Stimulated activated CD4-positive, alpha-beta T cell treated with anti-CD3 and anti-CD28 coated beads, Interleukin-12 subunit alpha, Interleukin-12 subunit beta, amount 100 ng/mL, for 48 hours (primary cell): Measurements from ENCODE around the gene SPTBN1.
"Not testable (repeated sequence)": the region's sequence is repeated elsewhere in the genome, so short reads cannot be mapped to it uniquely, and the experiment has no call there.

Source experiments
- DNase-seq, 3 donors: peaks; one replicate each; pipeline ENCODE4 v3.0.0-alpha.2; 2020; ENCODE audit warnings: low read depth in 2 of 3, low spot score in 1 of 3

The SPTBN1 gene

DNA sequence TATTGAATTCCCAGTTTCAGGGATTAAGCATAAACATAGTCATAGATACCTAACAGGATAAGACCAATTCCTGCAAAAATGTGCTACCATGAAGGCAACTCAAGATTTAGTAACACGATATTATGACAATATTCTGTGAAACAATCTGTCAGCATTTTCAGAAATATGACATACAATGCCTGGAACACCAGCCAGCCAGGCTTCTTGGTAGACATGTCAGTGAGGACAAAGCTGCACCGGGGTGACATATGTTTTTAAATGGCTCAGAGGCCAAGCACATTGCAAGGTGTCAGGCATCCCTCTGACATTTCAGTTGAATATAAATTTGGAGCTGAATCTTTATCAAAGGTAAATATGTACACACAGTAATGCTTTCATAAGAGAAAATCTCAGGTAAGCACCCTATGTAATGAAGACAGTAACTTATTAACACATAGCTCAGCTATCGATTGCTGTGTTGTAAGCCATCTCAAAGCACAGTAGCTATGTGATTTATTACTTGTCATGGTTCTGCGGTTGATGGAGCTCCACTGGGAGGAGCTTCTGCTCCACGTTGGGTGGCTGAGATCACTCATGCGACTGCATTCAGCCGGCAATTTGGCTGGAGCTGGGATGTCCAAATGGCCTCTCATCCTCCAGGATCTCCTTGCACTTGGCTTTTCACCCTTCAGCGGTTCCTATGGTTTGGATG lies 235.5 kb downstream of the SPTBN1 start:
- no peak for DNase-seq

GRCh38 chr2:54692556-54692955 lies 236.4 kb downstream of the SPTBN1 start:
- no peak for DNase-seq

- DNase-seq: no peak
Measured at GRCh38 chr2:54695378-54695777, 239.3 kb downstream of the SPTBN1 start.

GRCh38 chr2:54697934-54698333 lies 241.8 kb downstream of the SPTBN1 start:
- DNase-seq: no peak

- not testable (repeated sequence) for DNase-seq
Measured at GRCh38 chr2:54698926-54699325, 242.8 kb downstream of the SPTBN1 start.

DNA sequence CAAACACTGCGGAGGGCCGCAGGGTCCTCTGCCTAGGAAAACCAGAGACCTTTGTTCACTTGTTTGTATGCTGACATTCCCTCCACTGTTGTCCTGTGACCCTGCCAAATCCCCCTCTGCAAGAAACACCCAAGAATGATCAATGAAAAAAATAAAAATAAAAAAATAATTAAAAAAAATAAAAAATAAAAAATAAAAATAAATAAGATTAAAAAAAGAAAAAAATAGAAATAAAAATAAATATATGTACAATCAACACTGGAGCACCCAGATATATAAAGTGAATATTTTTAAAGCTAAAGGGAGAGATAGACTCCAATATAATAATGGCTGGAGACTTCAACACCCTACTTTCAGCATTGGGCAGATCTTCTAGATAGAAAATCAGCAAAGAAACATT lies 243.5 kb downstream of the SPTBN1 start:
- DNase-seq: no peak

- no peak for DNase-seq
Measured at GRCh38 chr2:54701029-54701428, 244.9 kb downstream of the SPTBN1 start.

DNA sequence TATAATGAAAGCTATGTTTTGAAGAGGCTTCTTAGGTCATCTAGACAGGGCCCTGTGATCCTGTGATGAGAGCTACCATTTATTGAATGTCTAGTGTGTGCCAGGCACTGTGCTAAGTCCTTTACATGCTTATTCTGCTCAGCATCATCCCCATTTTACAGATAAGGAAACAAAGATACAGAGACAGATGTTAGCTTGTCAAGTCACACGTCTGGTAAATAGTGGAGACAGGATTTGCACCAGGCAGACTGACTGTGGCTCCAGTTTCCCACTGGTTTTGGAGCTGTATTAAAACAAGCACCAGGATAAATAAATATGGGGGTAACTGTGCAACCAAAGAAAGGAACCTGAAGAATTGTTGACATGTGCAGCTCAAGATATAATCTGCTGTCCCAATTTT lies 248.1 kb downstream of the SPTBN1 start:
- no peak for DNase-seq

DNA sequence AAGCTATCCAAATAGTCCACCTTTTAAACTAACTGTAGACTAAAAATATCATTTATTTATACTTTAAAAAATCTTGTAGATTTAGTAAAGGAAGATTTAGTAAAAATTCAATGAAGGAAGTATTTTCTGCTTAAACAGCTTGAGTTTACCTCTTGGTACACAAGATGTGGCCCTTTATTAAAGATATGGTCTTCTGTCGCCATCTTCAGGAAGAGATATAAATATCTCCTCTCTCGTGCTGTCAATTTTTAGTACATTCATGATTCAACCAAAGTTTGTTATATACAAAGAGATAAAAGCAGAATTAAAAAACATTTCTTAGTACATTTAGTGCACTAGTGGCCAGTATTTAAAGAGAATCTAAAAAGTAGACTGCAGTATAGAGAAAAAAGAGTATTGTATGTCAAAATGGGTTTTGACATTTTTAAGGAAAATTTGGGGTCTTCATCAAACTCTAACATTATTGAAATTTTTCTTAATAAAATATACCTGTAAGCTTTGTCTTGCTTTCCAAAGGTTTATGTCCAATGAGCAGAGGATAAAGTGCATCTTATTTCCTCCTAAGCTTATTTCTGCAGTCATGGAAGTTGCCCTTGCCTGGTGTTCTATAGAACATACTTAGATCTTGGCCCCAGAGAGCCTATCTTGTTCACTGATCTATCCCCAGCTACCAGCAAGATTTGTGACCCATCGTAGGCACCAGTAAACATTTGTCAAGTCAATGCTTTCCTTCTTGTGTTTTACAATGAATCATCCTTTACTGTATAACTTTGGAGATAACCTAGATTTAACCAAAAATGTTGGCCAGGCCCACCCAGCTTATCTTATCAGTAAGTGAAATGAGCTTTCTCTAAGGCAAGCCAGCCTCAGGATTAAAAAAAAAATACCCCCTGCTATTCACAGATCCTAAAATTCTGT lies 248.8 kb downstream of the SPTBN1 start:
- DNase-seq: no peak

DNA sequence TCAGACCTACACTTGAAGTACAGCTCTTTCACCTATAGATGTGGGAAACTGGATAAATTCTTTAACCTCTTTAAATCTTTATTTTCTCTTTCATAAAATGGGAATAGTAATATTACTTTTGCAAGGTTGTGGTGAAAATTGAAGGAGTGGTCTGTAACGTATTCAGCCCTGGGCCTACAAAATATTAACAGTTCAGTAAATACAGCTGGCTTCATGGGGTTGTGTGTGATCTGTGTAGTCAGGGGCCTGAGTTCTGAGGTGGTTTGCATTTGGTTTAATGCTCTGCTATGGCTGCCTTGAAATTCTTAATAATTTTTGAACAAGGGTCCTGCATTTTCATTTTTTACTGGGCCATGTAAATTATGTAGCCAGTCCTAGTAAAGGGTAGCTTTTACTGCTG lies 250.5 kb downstream of the SPTBN1 start:
- DNase-seq: no peak

DNA sequence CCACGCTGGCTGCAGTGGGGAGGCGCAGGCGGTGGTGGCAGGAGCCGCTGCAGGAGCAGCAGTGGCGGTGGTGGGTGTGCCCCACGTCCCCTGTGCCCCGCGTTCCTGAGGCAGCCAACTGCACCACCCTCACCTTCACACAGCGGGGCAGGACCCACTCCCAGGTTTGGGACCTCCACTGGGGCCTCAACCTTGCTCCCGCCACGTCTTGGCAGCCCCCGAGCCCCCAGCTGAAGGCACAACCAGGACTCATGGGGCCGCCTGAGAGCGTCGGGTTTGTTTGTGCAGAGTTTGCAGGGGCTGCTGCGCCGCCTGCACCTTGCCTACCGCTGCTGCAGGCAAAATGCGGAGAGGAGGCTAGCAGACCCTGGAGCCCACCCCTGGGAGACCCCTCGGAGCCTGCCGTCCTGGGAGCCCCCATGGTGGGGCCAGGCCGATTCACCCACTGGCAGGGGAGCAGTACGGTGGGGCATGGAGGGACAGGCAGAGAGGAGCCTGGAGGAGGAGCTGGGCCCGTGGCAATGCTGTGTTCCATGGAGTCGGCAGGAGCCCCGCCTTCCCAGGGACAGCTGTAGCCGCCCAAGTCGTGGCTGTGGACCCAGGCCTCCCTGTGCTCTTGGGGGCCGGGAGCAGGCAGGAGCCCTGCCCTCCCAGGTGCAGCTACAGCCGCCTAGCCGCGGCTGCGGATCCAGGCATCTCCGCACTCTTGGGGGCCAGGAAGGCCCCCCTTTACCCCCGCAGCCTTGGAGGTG lies 252.6 kb downstream of the SPTBN1 start:
- no peak for DNase-seq

- no peak for DNase-seq
Measured at GRCh38 chr2:54709336-54709809, 253.2 kb downstream of the SPTBN1 start.

GRCh38 chr2:54710216-54710615 lies 254.1 kb downstream of the SPTBN1 start:
- DNase-seq: no peak

- DNase-seq: no peak
Measured at GRCh38 chr2:54712516-54712915, 256.4 kb downstream of the SPTBN1 start.

DNA sequence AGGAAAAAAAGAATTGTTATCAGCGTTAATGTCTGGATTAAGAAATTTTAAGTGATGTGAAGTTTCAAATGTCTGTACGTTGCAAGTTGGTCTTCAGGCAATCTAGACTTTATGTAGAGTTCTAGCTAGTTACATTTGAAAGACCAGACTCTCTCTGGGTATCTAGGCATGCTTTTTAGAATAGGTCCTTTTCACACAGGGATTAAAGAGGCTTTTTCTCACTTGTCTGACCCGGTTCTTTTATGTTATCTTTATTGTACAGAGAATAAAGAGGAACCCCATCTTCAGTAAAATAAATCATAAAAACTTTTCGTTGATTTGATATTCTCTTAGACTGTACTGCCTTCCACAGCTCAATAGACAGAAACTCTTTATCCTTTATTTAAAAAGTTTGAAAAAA lies 258.9 kb downstream of the SPTBN1 start:
- no peak for DNase-seq

DNA sequence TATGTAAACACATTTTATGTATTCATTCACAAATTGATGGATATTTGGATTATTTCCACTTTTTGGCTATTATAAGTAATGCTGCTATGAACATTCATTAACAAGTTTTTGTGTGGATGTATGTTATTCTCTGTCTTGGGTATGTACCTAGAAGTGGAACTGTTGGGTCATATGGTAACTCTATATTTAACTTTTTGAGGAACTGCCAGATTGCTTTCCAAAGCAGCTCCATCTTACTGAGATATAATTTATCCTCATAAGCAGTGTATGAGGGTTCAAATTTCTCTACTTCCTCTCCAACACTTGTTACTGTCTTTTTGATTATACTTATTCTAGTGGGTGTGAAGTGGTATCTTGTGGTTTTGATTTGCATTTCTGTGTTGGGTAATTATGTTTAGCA lies 260.2 kb downstream of the SPTBN1 start:
- DNase-seq: no peak

DNA sequence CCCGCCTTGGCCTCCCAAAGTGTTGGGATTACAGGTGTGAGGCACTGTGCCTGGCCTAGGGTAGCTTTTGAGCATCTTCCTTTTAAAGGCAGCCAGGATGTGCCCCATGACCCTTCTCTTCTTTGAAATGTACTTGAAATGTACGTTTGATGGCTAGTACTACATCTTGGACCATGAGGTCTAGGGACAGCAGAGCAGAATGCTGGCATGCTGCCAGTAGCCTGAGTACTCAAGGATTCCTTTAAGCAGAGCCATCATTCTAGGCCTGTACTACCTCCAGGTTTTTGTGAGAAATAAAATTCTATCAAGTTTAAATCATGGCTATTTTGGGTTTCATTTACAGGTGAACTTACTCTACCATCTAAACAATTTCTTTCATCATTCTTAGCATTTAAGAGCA lies 264.4 kb downstream of the SPTBN1 start:
- no peak for DNase-seq
